Measurements from ENCODE around the gene DHRS4. TPM values are rescaled to one million over a fixed set of nuclear protein-coding genes. Genes with fewer than 3 reads are reported as not detected.

Gene DHRS4
- total RNA-seq (2021), result 14.5 to 14.9 TPM (median 14.8 TPM) in 3 replicates
- percentile 64 among the genes with signal in this experiment for Bru-seq, nascent RNA
- long read RNA-seq, experiment 1, transcript DHRS4-203 (5 exons, 727 nt), result minor isoform, 10 of 42 reads
- long read RNA-seq, experiment 1, transcript DHRS4-201 (8 exons, 1,443 nt), result major isoform, 27 of 42 reads
- long read RNA-seq, experiment 1, partial matches to known transcripts, result 0 of 42 reads
- long read RNA-seq, experiment 1, other reads (novel, unspliced or antisense), result 4 of 42 reads
- long read RNA-seq, experiment 2, transcript DHRS4-206 (7 exons, 1,143 nt), result minor isoform, 5 of 35 reads
- long read RNA-seq, experiment 2, transcript DHRS4-201 (8 exons, 1,443 nt), result major isoform, 16 of 35 reads
- long read RNA-seq, experiment 2, partial matches to known transcripts, result 6 of 35 reads
- long read RNA-seq, experiment 2, other reads (novel, unspliced or antisense), result 4 of 35 reads
- long read RNA-seq, experiment 3, transcript DHRS4-203 (5 exons, 727 nt), result minor isoform, 23 of 99 reads
- long read RNA-seq, experiment 3, transcript DHRS4-201 (8 exons, 1,443 nt), result major isoform, 45 of 99 reads
- long read RNA-seq, experiment 3, partial matches to known transcripts, result 13 of 99 reads
- long read RNA-seq, experiment 3, other reads (novel, unspliced or antisense), result 12 of 99 reads

DNA sequence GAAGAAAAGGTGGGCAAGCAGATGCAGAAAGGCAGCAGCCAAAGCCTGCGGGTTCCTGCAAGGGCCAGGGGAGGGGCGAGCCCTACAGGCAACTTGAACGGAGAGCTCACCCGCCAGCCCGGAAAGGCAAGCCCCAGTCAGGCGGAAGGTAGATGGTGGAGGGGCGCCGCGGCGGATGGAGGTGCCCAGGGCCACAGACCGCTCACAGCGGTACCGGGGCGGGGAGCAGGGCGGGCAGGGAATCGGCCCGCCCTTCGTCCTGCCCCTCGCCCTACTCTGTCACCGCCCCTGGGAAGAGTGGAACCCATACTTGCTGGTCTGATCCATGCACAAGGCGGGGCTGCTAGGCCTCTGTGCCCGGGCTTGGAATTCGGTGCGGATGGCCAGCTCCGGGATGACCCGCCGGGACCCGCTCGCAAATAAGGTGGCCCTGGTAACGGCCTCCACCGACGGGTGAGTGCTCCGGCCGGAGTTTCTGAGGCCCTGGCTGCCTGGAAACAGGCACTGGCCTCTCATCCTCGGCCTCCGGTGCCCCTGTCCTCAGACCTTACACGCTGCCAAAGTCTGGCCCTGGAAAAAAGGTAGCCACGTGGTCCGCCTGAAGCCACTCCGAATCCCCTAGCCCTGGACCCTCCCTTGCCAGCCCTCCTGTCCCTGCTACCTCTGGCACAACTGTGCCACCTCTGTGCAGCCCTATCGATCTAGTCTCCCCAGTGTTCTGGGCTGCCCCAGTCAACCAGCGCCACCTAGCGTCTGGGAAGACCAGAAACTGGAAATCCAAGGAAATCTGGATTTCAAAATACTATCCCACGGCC lies at the start of gene DHRS4:
DHRS4 (plus strand) TSS at position 307 of the 815 bp plus-strand sequence; CDS start at position 326, 19 bp downstream.
- H3K36me3 Mint-ChIP-seq, result peaks cover 3% of the 10 kb centered on the region; the same call in 1 of the 2 replicates
- ChIA-PET CTCF (interaction anchor here (0.6 to 4.6 kb wide), 11 partner anchors 11 to 373 kb away, joined by 3 to 28 read pairs (median 6); no protein-coding TSS in a partner anchor), POLR2A (no interaction called here)
- H3K27ac Mint-ChIP-seq, result peak within 1 kb of the TSS; percentile 84
- H3K9me3 Mint-ChIP-seq, result peaks cover 12% of the 10 kb centered on the region
- DNase-seq (ENCODE audit: low spot score) (peak; percentile 82), ATAC-seq (peak; percentile 95)
- peaks cover 26% of the 10 kb centered on the region for H3K4me1 Mint-ChIP-seq
- peaks cover 2% of the 10 kb centered on the region; the same call in 1 of the 2 replicates for H3K27me3 Mint-ChIP-seq (ENCODE audit: low read depth)
- peak within 1 kb of the TSS; percentile 87 for H3K4me3 Mint-ChIP-seq
- TF ChIP-seq HMGA2 (CRISPR knock-in tag; IDR thresholded peaks at IDR 0.05), result 0 out of 2 replicates have a peak, but pooled peaks have one; percentile 5
- no peak for TF ChIP-seq FOXJ3 (CRISPR knock-in tag; IDR thresholded peaks at IDR 0.05; ENCODE audit: borderline replicate concordance)
- TF ChIP-seq, protein P1, sequence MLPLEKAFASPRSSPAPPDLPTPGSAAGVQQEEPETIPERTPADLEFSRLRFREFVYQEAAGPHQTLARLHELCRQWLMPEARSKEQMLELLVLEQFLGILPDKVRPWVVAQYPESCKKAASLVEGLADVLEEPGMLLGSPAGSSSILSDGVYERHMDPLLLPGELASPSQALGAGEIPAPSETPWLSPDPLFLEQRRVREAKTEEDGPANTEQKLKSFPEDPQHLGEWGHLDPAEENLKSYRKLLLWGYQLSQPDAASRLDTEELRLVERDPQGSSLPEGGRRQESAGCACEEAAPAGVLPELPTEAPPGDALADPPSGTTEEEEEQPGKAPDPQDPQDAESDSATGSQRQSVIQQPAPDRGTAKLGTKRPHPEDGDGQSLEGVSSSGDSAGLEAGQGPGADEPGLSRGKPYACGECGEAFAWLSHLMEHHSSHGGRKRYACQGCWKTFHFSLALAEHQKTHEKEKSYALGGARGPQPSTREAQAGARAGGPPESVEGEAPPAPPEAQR (CRISPR knock-in tag; IDR thresholded peaks at IDR 0.05), result no peak
- TF ChIP-seq, protein P2, sequence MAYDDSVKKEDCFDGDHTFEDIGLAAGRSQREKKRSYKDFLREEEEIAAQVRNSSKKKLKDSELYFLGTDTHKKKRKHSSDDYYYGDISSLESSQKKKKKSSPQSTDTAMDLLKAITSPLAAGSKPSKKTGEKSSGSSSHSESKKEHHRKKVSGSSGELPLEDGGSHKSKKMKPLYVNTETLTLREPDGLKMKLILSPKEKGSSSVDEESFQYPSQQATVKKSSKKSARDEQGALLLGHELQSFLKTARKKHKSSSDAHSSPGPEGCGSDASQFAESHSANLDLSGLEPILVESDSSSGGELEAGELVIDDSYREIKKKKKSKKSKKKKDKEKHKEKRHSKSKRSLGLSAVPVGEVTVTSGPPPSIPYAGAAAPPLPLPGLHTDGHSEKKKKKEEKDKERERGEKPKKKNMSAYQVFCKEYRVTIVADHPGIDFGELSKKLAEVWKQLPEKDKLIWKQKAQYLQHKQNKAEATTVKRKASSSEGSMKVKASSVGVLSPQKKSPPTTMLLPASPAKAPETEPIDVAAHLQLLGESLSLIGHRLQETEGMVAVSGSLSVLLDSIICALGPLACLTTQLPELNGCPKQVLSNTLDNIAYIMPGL (CRISPR knock-in tag; IDR thresholded peaks at IDR 0.05), result peak; percentile 60
- TF ChIP-seq SP1 (CRISPR knock-in tag; conservative IDR thresholded peaks at IDR 0.05), result peak; percentile 63
- peak; percentile 61; the same call in 1 of the 2 replicates for TF ChIP-seq TEAD1 (CRISPR knock-in tag; IDR thresholded peaks at IDR 0.05)
- TF ChIP-seq, protein P3, sequence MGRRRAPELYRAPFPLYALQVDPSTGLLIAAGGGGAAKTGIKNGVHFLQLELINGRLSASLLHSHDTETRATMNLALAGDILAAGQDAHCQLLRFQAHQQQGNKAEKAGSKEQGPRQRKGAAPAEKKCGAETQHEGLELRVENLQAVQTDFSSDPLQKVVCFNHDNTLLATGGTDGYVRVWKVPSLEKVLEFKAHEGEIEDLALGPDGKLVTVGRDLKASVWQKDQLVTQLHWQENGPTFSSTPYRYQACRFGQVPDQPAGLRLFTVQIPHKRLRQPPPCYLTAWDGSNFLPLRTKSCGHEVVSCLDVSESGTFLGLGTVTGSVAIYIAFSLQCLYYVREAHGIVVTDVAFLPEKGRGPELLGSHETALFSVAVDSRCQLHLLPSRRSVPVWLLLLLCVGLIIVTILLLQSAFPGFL (CRISPR knock-in tag; IDR thresholded peaks at IDR 0.05; ENCODE audit: borderline replicate concordance), result peak; percentile 53; the same call in 1 of the 2 replicates
- TF ChIP-seq ZNF423 (CRISPR knock-in tag; IDR thresholded peaks at IDR 0.05), result no peak
- TF ChIP-seq ATF1 (CRISPR knock-in tag; IDR thresholded peaks at IDR 0.05), result no peak
- no peak for TF ChIP-seq ELF4 (CRISPR knock-in tag; IDR thresholded peaks at IDR 0.05; ENCODE audit: low read depth)
- TF ChIP-seq SMAD4 (CRISPR knock-in tag; IDR thresholded peaks at IDR 0.05), result no peak
- TF ChIP-seq, protein P4, sequence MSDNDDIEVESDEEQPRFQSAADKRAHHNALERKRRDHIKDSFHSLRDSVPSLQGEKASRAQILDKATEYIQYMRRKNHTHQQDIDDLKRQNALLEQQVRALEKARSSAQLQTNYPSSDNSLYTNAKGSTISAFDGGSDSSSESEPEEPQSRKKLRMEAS (CRISPR knock-in tag; IDR thresholded peaks at IDR 0.05), result peak; percentile 49
- no peak for TF ChIP-seq ZNF396 (CRISPR knock-in tag; IDR thresholded peaks at IDR 0.05; ENCODE audit: borderline replicate concordance)
- TF ChIP-seq RELA (CRISPR knock-in tag; IDR thresholded peaks at IDR 0.05; ENCODE audit: borderline replicate concordance), result no peak
- TF ChIP-seq EMX1 (CRISPR knock-in tag; IDR thresholded peaks at IDR 0.05), result no peak
- no peak for TF ChIP-seq ZNF121 (CRISPR knock-in tag; IDR thresholded peaks at IDR 0.05)
- peak; percentile 66; the same call in 1 of the 2 replicates for TF ChIP-seq GABPB1 (CRISPR knock-in tag; IDR thresholded peaks at IDR 0.05)
- TF ChIP-seq, protein P5, sequence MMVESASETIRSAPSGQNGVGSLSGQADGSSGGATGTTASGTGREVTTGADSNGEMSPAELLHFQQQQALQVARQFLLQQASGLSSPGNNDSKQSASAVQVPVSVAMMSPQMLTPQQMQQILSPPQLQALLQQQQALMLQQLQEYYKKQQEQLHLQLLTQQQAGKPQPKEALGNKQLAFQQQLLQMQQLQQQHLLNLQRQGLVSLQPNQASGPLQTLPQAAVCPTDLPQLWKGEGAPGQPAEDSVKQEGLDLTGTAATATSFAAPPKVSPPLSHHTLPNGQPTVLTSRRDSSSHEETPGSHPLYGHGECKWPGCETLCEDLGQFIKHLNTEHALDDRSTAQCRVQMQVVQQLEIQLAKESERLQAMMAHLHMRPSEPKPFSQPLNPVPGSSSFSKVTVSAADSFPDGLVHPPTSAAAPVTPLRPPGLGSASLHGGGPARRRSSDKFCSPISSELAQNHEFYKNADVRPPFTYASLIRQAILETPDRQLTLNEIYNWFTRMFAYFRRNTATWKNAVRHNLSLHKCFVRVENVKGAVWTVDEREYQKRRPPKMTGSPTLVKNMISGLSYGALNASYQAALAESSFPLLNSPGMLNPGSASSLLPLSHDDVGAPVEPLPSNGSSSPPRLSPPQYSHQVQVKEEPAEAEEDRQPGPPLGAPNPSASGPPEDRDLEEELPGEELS (CRISPR knock-in tag; IDR thresholded peaks at IDR 0.05), result 0 out of 2 replicates have a peak, but pooled peaks have one; percentile 30
- 0 out of 2 replicates have a peak, but pooled peaks have one; percentile 51 for TF ChIP-seq FOXP1 (CRISPR knock-in tag; IDR thresholded peaks at IDR 0.05; ENCODE audit: borderline replicate concordance)
- TF ChIP-seq TP53 (CRISPR knock-in tag; IDR thresholded peaks at IDR 0.05), result 0 out of 2 replicates have a peak, but pooled peaks have one; percentile 50
- 0 out of 2 replicates have a peak, but pooled peaks have one; percentile 6 for TF ChIP-seq NFE2L1 (CRISPR knock-in tag; IDR thresholded peaks at IDR 0.05)
- TF ChIP-seq, protein P6, sequence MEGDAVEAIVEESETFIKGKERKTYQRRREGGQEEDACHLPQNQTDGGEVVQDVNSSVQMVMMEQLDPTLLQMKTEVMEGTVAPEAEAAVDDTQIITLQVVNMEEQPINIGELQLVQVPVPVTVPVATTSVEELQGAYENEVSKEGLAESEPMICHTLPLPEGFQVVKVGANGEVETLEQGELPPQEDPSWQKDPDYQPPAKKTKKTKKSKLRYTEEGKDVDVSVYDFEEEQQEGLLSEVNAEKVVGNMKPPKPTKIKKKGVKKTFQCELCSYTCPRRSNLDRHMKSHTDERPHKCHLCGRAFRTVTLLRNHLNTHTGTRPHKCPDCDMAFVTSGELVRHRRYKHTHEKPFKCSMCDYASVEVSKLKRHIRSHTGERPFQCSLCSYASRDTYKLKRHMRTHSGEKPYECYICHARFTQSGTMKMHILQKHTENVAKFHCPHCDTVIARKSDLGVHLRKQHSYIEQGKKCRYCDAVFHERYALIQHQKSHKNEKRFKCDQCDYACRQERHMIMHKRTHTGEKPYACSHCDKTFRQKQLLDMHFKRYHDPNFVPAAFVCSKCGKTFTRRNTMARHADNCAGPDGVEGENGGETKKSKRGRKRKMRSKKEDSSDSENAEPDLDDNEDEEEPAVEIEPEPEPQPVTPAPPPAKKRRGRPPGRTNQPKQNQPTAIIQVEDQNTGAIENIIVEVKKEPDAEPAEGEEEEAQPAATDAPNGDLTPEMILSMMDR (IDR thresholded peaks at IDR 0.05), result peak; percentile 84
- TF ChIP-seq ZNF671 (CRISPR knock-in tag; IDR thresholded peaks at IDR 0.05), result no peak
- no peak for TF ChIP-seq ESRRA (CRISPR knock-in tag; IDR thresholded peaks at IDR 0.05; ENCODE audit: borderline replicate concordance)
- no peak for TF ChIP-seq NR3C1 (CRISPR knock-in tag; conservative IDR thresholded peaks at IDR 0.05; ENCODE audit: low read depth)
- TF ChIP-seq, protein P7, sequence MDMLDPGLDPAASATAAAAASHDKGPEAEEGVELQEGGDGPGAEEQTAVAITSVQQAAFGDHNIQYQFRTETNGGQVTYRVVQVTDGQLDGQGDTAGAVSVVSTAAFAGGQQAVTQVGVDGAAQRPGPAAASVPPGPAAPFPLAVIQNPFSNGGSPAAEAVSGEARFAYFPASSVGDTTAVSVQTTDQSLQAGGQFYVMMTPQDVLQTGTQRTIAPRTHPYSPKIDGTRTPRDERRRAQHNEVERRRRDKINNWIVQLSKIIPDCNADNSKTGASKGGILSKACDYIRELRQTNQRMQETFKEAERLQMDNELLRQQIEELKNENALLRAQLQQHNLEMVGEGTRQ (CRISPR knock-in tag; IDR thresholded peaks at IDR 0.05), result no peak; the same call in 1 of the 2 replicates

Data from WTC11 (cell line).